ENCODE data around the gene TMIGD3. TPM values are rescaled to one million over a fixed set of nuclear protein-coding genes. Genes with fewer than 3 reads are reported as not detected.

Gene TMIGD3
- polyA plus RNA-seq, 3 donors: 1.1 to 1.8 (median 1.2) TPM

DNA sequence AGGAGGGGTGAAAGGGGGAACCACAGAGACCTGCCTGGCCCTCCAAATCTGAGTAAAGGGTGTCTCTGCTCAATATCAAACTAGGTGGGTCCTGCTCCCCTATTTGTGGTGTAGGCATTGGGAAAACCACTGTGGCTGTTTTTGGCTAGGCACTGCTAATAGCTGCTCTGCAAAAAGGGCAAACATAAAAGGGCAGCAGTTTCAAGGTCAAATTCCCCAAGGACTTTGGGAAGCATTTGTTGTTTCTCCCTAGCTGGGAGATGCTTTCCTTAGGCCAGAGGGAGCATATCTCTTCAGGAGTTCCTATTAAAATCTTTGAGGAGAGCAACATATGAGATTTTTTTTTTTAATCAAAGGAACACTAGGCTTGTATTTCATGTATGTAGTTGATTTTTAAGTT is 27.2 kb downstream of the TMIGD3 start:
- DNase-seq (ENCODE audit: low read depth in 3 of 3, low spot score in 2 of 3): no peak

DNA sequence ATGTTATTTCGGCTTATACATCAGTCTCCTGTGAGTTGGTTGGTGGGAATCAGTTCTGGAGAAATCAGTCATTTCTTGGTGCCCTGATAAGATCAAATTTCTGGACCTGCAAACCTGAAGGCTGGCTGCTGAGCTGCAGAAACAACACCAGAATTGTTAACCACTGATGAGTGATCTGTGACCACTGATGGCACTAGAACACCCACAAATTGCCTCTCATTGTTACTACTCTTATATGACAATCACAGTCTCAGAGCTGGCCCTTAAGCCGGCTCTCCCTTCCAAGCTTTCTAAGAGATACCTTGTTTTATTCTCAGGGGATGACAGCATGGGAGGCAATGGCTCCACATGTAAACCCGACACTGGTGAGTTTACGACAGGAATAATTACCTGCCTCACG is 27.7 kb downstream of the TMIGD3 start:
- no peak for DNase-seq (ENCODE audit: low read depth in 3 of 3, low spot score in 2 of 3)

DNA sequence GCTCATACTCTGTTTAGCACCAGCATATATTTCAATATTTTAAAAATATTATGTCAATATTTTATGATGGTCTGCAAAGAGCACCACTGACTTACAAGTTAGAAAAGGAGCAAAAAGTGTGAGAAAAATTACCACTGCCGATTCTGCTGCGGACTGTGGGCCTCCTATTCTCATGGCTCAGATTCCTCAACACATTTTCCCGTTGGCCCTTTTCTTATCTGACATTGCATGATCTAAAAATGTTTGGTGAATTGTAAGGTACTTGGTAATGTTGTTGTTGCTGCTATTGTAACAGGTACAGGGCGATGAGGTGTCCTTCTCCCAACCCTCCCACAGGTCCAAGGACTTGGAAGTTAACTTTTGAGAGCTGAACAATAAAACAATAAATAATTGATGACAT is 28.9 kb downstream of the TMIGD3 start:
- no peak for DNase-seq (ENCODE audit: low read depth in 3 of 3, low spot score in 2 of 3)

DNA sequence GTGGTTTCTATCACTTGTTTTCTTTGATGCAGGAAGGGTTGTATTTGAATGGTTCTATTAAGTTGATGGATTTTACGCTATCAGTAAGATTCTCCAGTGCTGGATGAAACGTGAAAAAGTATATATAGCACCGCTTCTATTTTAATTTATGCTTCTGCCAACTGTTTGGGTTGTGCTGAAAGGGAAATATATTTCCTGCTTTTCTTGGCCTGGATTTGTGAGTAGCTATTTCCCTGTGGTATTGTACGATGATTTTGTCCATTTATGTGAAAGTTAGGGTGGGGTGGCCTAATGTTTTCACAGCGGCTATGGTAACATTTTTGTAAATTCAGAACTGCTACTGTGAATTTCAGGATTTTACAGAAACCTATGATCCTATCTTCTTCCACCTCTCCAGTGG is 29.3 kb downstream of the TMIGD3 start:
- DNase-seq (ENCODE audit: low read depth in 3 of 3, low spot score in 2 of 3): no peak

DNA sequence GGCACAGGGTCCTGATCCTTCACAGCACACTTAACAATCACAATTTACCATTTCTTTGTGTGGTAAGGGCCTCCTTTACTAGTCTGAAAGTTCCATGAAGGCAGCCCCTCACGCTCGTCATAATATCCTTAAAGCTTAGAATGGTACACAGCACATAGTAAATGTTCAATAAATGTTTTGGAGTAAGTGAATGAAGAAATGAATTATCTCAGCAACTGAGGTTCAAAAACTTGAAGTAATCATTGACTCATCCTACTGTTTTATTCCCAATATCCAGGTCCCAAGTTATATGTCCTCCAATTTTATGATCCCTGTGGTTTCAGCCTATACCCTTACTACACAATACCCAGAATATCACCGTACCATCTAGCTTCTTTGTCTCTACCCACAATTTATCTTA is 31.9 kb downstream of the TMIGD3 start:
- no peak for DNase-seq (ENCODE audit: low read depth in 3 of 3, low spot score in 2 of 3)

DNA sequence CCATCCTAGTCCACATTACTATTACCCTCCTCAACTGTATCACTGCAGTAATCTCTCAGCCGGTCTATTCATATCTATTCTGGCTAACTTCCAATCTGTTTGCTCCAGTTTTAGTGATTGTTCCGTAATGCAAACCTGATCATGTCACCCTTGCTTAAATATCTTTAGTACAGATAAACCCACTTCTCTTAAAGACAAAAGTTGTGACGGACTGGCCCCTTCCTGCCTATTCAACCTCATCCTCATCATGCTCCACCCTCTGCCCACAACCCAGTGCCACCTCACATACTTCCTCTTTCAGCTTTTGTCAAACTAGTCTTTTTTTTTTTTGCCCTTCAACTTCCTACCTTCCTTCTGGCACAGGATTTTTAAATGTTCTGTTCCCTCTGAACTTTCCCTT is 32.4 kb downstream of the TMIGD3 start:
- DNase-seq (ENCODE audit: low read depth in 3 of 3, low spot score in 2 of 3): no peak

DNA sequence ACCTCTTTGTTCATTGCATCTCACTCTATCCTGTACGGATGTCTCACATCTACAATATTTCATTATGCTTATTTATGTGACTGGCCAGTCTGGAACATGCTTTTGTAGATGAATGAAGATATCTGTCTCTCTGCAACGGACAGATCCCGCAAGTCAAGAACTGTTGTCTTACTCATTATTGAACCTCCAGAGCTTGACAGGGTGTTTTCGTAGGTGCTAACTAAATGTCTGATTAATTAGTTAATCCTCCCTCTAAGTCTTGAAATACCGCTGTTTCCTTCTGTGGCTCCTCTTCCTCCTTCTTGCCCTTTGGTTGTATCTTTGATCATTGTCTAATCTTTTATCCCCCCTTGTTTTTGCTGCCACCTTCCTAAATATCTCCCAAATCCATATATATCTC is 32.8 kb downstream of the TMIGD3 start:
- no peak for DNase-seq (ENCODE audit: low read depth in 3 of 3, low spot score in 2 of 3)

DNA sequence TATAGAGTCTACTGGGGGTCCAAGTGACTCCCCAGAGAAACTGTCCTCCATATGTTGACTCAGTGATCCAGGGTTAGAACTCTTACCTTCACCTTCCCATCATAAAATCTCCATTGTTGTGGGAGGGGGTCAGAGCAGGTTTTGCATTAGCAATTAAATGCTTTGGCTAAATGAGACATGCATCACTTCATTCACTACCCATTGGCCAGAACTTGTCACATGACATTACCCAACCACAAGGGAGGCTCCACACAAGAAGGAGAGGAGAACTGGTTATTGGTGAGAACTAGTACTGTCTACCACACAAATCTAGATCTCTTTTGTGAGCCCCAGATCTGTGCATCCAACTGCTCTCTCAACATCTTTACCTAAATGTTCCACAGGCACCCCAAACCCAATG is 33.9 kb downstream of the TMIGD3 start:
- DNase-seq (ENCODE audit: low read depth in 3 of 3, low spot score in 2 of 3): no peak

DNA sequence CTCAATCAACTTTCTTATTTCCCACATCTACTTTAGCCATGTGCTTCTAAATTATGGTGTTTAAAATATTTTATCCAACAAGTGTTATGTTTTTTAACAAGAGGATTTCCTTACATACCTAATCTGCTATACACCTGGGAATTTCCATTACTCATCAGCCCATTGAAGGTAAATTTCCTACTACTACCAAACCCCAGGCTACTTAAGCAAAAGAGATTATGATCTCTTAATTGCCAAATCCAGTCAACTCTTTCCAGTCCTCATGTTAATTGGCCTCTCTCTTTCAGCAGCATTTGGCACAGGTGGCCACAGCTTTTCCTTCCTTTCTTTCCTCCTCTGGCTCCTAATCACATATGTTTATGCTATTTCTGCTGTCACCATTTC is 34.7 kb downstream of the TMIGD3 start:
- DNase-seq (ENCODE audit: low read depth in 3 of 3, low spot score in 2 of 3): no peak

DNA sequence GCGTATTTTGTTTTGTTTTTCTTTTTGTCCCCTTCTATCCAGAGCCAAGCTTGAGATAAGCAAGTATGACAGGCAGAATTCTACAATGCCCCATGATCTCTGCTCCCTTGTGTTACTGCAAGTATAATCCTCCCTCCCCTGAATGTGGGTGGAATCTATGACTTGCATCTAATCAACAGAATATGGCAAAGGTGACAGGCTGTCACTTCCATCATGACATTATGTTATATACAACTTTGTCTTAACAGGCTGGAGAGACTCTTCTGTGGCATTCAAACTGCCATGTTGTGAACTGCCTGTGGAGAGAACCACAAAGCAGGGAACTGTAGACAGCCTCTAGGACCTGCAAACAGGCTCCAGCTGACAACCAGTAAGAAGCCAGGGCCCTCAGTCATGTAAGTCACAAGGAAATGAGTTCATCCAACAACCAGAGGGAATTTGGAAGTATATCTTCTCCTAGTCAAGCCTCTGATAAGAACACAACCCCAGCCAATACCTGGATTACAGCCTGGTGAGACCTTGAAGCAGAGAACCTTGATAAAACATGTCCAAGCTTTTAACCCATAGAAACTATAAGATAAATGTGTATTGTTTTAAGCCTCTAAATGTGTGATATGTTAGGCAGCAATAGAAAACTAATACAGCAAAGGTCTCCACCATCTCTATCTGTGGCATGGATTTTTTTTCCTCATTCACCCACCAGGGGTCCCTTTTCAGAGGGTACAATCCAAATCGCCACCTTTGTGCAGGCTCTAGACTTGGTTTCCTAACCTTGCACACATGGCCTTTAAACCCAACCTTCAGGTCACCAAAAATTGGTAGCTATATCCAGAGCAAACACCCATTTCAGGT is 35.3 kb downstream of the TMIGD3 start:
- no peak for DNase-seq (ENCODE audit: low read depth in 3 of 3, low spot score in 2 of 3)

DNA sequence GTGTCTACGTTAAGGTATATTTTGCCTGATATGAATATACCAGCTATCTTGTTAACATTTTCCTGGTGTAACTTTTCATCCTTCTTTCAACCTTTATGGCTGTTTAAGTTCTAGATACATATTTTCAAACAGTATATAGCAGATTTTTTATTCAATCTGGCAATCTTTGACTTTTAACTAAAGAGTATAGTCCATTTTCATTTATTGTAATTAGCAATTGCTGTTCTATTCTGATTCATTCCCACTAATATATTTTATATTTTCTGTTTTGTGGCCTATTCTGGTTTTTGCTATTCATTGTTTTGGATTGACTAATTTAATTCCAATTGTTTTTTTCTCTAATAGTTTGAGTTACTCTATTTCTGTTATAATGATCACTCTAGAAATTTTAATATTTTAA is 37.0 kb downstream of the TMIGD3 start:
- no peak for DNase-seq (ENCODE audit: low read depth in 3 of 3, low spot score in 2 of 3)

DNA sequence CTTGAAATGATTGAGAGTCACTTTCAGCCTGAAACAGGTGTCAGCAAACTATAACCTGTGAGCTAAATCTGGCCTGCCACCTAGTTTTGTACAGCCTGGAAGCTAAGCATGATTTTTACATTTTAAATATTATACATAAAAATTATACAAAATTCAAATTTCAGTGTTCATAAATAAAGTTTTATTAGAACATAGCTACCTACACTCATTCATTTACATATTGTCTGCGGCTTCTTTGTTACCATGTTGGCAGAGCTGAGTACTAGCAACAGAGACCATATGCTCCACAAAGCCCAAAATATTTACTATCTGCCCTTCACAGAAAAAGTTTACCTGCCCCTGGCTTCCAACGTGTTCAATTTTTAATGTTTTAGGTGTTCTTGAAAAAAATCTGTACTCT is 37.7 kb downstream of the TMIGD3 start:
- no peak for DNase-seq (ENCODE audit: low read depth in 3 of 3, low spot score in 2 of 3)

DNA sequence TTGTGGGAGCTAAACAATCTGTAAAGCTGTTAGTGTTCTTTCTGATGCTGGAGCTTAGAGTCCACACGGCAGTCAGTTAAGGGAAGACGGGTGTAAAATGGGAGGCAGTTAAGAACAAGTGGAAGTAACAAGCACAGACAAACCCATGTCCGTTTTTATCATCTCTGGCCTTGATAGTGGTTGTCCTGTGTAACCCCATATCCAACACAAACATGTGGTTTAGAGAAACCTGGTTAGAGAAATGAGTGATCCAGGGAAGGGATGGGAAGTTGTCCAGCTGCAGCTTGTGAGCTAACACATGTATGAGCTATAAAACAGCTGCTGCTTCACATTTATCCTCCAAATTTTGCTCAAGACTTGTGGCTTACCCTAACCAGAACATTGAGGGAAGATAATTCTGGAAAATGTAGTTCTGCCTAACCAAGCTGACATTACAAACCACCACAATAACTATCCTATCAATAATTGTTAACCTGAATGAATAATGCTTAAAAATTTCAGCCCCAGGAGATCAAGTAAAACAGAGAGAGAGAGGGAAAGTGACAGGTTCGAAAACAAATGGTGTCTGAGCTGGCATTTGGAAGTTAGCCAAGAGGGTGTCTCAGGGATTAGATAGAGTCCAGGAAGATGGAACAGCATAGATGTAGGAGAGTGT is 40.3 kb downstream of the TMIGD3 start:
- no peak for DNase-seq (ENCODE audit: low read depth in 3 of 3, low spot score in 2 of 3)

DNA sequence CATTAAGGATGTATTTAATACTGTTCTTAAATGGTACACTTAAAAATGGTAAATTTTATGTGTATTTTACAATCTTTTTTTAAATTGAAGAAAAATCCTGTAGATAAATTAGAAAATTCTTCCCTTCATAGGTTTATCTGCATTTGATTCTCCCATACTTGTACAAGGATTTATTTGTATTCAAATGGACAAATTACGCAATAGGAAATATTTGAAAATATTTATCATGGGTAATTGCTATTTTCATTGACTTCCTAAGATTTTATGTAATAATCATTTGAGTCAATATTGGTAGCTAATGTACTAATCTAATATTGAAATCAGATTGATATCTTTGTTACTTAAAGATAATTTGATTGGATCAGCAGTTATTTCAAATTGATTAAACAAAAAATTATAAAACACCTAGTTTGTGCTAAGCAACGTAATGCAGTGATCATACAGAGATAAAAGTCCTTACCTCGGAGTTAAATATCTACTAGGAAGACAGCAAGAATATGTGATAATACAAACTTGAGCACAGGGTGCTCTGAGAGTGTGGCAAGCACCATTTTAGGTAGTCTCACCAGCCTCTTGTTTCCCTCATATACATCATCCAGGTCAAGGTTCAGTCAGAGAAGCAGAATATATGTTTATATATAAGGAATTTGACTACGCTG is 40.9 kb downstream of the TMIGD3 start:
- no peak for DNase-seq (ENCODE audit: low read depth in 3 of 3, low spot score in 2 of 3)

DNA sequence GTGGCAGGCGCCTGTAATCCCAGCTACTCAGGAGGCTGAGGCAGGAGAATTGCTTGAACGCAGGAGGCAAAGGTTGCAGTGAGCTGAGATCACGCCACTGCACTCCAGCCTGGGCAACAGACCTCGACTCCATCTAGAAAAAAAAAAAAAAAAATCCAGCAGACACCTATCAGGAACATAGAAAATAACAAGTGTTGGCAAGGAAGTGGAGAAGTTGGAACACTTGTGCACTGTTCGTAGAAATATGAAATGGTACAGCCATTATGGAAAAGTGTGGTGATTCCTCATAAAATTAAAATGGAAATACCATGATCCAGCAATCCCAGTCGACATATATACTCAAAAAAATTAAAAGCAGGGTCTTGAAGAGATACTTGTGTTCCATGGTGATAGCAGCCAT is 41.7 kb downstream of the TMIGD3 start:
- DNase-seq (ENCODE audit: low read depth in 3 of 3, low spot score in 2 of 3): no peak

DNA sequence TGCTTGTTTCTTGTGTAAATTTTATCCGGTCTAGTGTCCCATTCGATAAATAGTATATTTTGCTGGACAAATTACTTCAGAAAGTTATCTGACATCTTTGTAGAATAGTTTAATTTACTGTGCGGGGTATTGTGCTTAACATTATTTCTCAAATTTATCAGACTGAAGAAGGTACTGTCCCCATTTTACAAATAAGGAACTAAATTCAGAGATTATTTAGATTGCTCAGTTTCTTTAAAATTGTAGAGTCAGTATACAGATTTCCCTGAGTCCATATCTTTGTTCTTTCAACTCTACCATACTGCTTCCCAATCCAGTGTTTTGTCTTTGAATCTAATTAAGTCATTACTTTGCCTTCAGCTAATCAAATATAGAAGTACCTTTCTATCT is 47.8 kb downstream of the TMIGD3 start:
- DNase-seq (ENCODE audit: low read depth in 3 of 3, low spot score in 2 of 3): no peak

DNA sequence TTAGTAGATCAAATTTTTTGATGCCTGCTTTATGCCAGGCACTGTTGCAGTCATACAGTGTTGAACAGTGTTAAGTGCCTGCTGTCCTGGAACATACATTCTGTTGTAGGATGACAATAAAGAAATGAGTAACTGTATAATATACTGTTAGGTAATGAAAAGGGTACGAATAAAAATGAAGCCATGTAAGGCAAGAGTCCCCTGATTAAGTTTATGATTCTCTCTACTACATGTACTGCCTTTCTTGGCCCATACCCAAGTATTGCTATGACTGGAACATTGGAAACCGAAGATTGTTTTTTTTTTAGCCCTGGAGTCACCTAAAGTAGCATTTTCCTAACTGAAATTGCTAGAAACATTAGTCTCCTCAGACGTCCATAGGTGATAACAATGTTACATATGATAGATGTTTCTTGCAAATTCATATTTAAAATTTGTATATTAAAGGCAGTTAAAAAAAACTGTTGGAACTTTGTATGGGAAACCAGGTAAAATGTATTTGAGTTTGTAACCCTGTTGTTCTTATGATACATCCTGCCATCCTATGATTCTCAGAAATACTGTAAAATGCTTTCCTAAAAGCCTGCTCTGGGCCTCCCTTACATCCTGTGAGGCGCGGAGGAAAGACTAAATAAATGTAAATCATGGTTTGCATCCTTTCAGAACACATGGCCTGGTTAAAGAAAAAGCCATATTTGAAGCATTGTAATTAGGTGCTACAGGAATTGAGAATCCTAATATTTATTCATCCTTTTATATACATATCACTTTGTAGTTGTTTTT is 48.4 kb downstream of the TMIGD3 start:
- no peak for DNase-seq (ENCODE audit: low read depth in 3 of 3, low spot score in 2 of 3)

DNA sequence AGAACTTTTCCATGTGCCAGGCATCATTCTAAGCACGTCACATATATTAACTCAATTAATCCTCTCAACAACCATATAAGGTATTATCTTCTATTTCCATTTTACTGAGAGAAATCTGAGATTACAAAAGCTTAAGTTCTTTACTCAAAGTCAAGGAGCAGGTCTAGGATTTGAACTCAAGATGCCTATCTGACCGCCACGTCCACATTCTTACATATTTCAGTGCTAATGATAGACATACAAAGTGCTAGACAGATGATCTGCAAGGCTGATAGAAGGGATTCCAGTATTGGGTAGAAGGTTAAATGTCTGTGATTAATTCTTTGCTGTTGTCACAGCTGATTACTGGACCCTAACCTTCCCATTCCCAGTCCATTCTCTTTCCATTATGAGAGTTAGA is 49.7 kb downstream of the TMIGD3 start:
- DNase-seq (ENCODE audit: low read depth in 3 of 3, low spot score in 2 of 3): no peak

DNA sequence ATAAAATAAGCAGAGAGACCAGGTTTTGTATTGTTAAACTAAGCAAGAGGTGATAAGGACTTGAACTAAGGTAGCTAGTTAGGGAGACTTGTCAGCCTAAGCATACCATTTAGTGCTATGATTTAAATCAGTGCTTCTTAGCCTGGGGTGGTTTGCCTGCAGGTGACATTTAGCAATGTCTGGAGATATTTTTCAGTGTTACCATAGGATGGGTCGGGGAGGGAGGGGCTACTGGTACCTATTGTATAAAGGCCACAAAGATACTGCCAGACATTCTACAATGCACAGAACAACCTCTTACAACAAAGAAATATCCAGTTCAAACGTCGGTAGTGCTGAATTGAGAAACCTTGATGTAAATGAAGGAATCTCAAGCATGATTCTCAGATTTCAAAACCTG is 50.9 kb downstream of the TMIGD3 start:
- DNase-seq (ENCODE audit: low read depth in 3 of 3, low spot score in 2 of 3): no peak

DNA sequence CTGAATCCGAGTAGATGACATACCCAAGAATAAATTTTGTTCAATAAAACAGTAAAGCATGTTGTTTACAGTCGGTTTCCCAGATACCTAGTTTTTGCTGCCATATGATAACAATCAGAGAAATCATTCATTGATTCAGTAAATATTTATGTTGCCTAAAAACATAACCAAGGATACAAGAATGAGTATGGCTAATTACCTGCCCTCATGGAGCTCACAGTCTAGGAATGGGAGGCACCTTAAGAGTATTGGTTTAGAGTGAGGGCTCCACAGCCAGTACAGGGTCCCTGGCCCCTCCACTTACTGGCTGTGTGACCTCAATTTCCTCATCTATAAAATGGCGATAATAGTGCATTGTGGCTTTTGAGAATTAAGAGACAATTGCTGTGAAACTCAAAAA is 53.2 kb downstream of the TMIGD3 start:
- DNase-seq (ENCODE audit: low read depth in 3 of 3, low spot score in 2 of 3): no peak

DNA sequence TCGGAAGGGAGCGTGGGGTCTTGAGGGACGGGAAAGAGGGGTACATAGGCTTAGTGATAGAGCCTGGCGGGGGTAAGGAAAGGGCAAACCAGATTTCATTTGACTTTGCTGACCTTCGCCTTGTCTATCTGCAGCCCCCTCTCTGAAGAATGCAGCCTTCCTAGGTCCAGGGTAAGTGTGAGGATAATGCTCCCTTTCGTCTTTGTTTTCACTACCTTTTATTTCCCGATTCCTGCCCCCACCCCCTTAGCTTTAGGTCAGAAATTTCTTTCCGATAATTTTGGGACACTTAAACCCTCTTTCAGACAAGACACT is 53.8 kb downstream of the TMIGD3 start:
- no peak for DNase-seq (ENCODE audit: low read depth in 3 of 3, low spot score in 2 of 3)
